B cell (primary cell): ENCODE data around the gene PLA2G6. TPM values are rescaled to one million over a fixed set of nuclear protein-coding genes. Genes with fewer than 3 reads are reported as not detected.

ENCODE experiments used
- ATAC-seq: fragments of 200-7000 bp; cut with Tn5 transposase; one replicate; pipeline ENCODE4 v1.10.0; 2021; ENCODE audit warnings: low read depth, mild to moderate bottlenecking, moderate number of reproducible peaks, moderate library complexity
- CTCF ChIA-PET: fragments of 350-600 bp; sonication (Branson Sonifier 250); formaldehyde crosslinking; loops from one replicate; lab custom pipeline; 2021; ENCODE audit warnings: antibody characterized with exemption, inconsistent platforms; lab: Charles Lee
- POLR2A ChIA-PET: fragments of 350-600 bp; sonication (Branson Sonifier 250); formaldehyde crosslinking; loops from one replicate; lab custom pipeline; 2021; ENCODE audit warnings: antibody characterized with exemption; lab: Charles Lee
- DNase-seq: peaks from one replicate; pipeline ENCODE4 v3.0.0; 2013
- H2AFZ ChIP-seq: 2 replicates; pipeline ENCODE4 v1.6.1; 2012; ENCODE audit warnings: mild to moderate bottlenecking, low read depth, low read length; ENCODE audit not compliant: insufficient read depth, poor library complexity, severe bottlenecking
- H3K27ac ChIP-seq, 2 donors: 1 replicate in 1 of 2; 2 replicates in 1 of 2; pipeline ENCODE4 v1.5.1; 2012 to 2013; ENCODE audit warnings: low read length in 2 of 2, mild to moderate bottlenecking in 2 of 2, moderate library complexity in 1 of 2
- H3K27me3 ChIP-seq, 4 experiments: fragments of 200-600 bp in 1 of 4; sonication (generic) in 1 of 4; replicated peaks in 1 of 4; 1 replicate in 2 of 4; 2 replicates in 2 of 4; pipeline versions ENCODE4 v1.6.1 to v1.7.0; 2013 to 2016; ENCODE audit warnings: low read length in 3 of 4, mild to moderate bottlenecking in 2 of 4, mixed read lengths in 1 of 4, moderate library complexity in 1 of 4; ENCODE audit not compliant: insufficient read depth in 4 of 4, control insufficient read depth in 3 of 4; ENCODE audit errors: control extremely low read depth in 1 of 4
- H3K36me3 ChIP-seq, 2 experiments: replicated peaks in 1 of 2; 1 replicate in 1 of 2; 2 replicates in 1 of 2; pipeline versions ENCODE4 v1.6.1 to v1.7.1; 2013; ENCODE audit warnings: low read length in 1 of 2; ENCODE audit not compliant: insufficient read depth in 2 of 2, control insufficient read depth in 1 of 2; ENCODE audit errors: control extremely low read depth in 1 of 2, extremely low read depth in 1 of 2
- H3K4me1 ChIP-seq, 2 donors: fragments of 200-600 bp in 1 of 2; sonication (generic) in 1 of 2; 1 replicate in 1 of 2; 2 replicates in 1 of 2; pipeline versions ENCODE4 v1.5.1 to v1.6.1; 2013 to 2017; ENCODE audit warnings: low read length in 2 of 2; ENCODE audit not compliant: control insufficient read depth in 2 of 2, insufficient read depth in 2 of 2
- H3K4me2 ChIP-seq: replicated peaks from 2 replicates; pipeline ENCODE3; 2012; ENCODE audit warnings: mild to moderate bottlenecking, low read depth, low read length; ENCODE audit not compliant: poor library complexity, severe bottlenecking
- H3K4me3 ChIP-seq, 5 experiments: fragments of 200-600 bp in 1 of 5; sonication (generic) in 1 of 5; 1 replicate in 3 of 5; 2 replicates in 2 of 5; pipeline versions ENCODE4 v1.5.1 to v1.7.0; 2011 to 2016; ENCODE audit warnings: low read length in 4 of 5, mild to moderate bottlenecking in 4 of 5, low read depth in 2 of 5, control low read depth in 1 of 5, moderate library complexity in 1 of 5; ENCODE audit not compliant: insufficient read depth in 1 of 5; ENCODE audit errors: control extremely low read depth in 1 of 5, extremely low read depth in 1 of 5
- H3K79me2 ChIP-seq: fragments of 200-600 bp; sonication (generic); one replicate; pipeline ENCODE4 v1.6.0; 2016; ENCODE audit warnings: low read length; ENCODE audit not compliant: control insufficient read depth, insufficient read depth
- H3K9ac ChIP-seq: fragments of 200-600 bp; sonication (generic); 2 replicates; pipeline ENCODE4 v1.6.1; 2017; ENCODE audit warnings: mild to moderate bottlenecking, low read length, moderate library complexity
- H3K9me3 ChIP-seq, 3 donors: one replicate each; pipeline versions ENCODE4 v1.6.1 to v1.7.1; 2013; ENCODE audit warnings: low read length in 2 of 3; ENCODE audit not compliant: control insufficient read depth in 2 of 3, insufficient read depth in 1 of 3; ENCODE audit errors: control extremely low read depth in 1 of 3
- H4K20me1 ChIP-seq: 2 replicates; pipeline ENCODE4 v1.6.0; 2012; ENCODE audit warnings: mild to moderate bottlenecking, low read length; ENCODE audit not compliant: insufficient read depth, control insufficient read depth, poor library complexity, severe bottlenecking
- H3K27ac Mint-ChIP-seq: one replicate; pipeline ENCODE4 v1.8.0; 2021; ENCODE audit warnings: mixed read lengths
- H3K27me3 Mint-ChIP-seq: one replicate; pipeline ENCODE4 v1.8.0; 2021; ENCODE audit warnings: mixed read lengths
- H3K4me1 Mint-ChIP-seq: one replicate; pipeline ENCODE4 v1.8.0; 2021; ENCODE audit warnings: mixed read lengths
- H3K4me3 Mint-ChIP-seq: one replicate; pipeline ENCODE4 v1.8.0; 2021; ENCODE audit warnings: mixed read lengths
- H3K9me3 Mint-ChIP-seq: one replicate; pipeline ENCODE4 v1.8.0; 2022; ENCODE audit warnings: mixed read lengths; ENCODE audit not compliant: insufficient read depth
- EZH2 ChIP-seq: IDR thresholded peaks from 2 replicates; pipeline ENCODE4 v1.6.1; 2012; ENCODE audit warnings: borderline replicate concordance, low read depth, mild to moderate bottlenecking, moderate library complexity, low read length; ENCODE audit not compliant: insufficient read depth, poor library complexity, severe bottlenecking
- WGBS: methylation state at CpG from one replicate; pipeline ENCODE4 v1.1.5; 2013; ENCODE audit warnings: missing lambda C conversion rate; ENCODE audit not compliant: insufficient coverage; 5-methylcytosine and 5-hydroxymethylcytosine counted together
- intact Hi-C: fragments of 100-400 bp; cut with micrococcal nuclease; formaldehyde crosslinking; loops from one replicate; pipeline ENCODE4 v1.10.0; 2022
- polyA plus RNA-seq: library from polyadenylated mRNA; depleted of rRNA; stranded (reverse); fragments of >200 nt; gene quantifications from 2 replicates; pipeline ENCODE4 v1.2.3, GENCODE V29; 2012
- total RNA-seq, 2 donors: library from RNA; stranded (reverse); fragments of 120-200 nt in 1 of 2; gene quantifications; 1 replicate in 1 of 2; 2 replicates in 1 of 2; pipeline versions ENCODE4 v1.2.3 to v1.2.4, GENCODE V29; 2013 to 2022
- TF ChIP-seq, protein P1 (sequence below): fragments of 200-600 bp; IDR thresholded peaks from one replicate; pipeline ENCODE4 v1.8.0; 2022; ENCODE audit warnings: antibody characterized with exemption, mild to moderate bottlenecking

The PLA2G6 gene
- total and polyA plus RNA-seq, 2 donors (not counting 1 experiment from before 2014, with no cell fraction given), result 125 to 148 TPM

GRCh38 chr22:38077096-38077495, 104.5 kb downstream of the PLA2G6 start:
- no peak overlapping the region for H3K4me3 Mint-ChIP-seq

DNA sequence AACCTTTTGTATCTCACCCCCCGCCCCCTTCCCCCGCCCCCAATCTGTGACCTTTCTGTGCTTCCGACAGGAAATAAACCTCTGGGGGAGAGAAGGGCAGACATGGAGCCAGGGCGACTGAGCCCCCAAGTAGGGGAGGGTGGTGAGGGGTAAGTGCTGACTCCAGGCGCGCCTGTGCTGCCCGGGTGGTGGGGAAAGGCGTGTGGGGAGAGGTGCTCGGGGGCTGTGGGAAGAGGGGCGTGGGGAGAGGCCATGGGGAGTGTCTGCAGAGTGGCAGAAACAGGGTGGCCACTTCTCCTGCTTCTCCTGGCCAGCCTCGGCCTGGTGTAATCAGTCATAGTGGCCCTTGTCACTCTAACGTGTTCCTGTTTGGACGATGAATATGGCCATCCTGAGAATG, 105.7 kb downstream of the PLA2G6 start:
- no peaks in the 10 kb centered on the region for H3K79me2 ChIP-seq
- ATAC-seq (no peak), DNase-seq (no peak)
- Mint-ChIP-seq H3K27me3 (peaks cover 10% of the 10 kb centered on the region), H3K9me3 (no peaks in the 10 kb centered on the region), H3K4me1 (no peaks in the 10 kb centered on the region), H3K4me3 (no peak overlapping the region), H3K27ac (no peak overlapping the region)
- H2AFZ ChIP-seq, result no peak overlapping the region
- no peaks in the 10 kb centered on the region for H3K9me3 ChIP-seq
- H3K4me3 ChIP-seq, result no peak overlapping the region
- no peaks in the 10 kb centered on the region for H4K20me1 ChIP-seq
- no peak overlapping the region for H3K4me2 ChIP-seq
- TF ChIP-seq, protein P1, sequence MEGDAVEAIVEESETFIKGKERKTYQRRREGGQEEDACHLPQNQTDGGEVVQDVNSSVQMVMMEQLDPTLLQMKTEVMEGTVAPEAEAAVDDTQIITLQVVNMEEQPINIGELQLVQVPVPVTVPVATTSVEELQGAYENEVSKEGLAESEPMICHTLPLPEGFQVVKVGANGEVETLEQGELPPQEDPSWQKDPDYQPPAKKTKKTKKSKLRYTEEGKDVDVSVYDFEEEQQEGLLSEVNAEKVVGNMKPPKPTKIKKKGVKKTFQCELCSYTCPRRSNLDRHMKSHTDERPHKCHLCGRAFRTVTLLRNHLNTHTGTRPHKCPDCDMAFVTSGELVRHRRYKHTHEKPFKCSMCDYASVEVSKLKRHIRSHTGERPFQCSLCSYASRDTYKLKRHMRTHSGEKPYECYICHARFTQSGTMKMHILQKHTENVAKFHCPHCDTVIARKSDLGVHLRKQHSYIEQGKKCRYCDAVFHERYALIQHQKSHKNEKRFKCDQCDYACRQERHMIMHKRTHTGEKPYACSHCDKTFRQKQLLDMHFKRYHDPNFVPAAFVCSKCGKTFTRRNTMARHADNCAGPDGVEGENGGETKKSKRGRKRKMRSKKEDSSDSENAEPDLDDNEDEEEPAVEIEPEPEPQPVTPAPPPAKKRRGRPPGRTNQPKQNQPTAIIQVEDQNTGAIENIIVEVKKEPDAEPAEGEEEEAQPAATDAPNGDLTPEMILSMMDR, result no peak
- no peak for TF ChIP-seq EZH2
- H3K27me3 ChIP-seq, result peaks cover 0 to 8% (median 3%) of the 10 kb centered on the region in 4 experiments
- no peak overlapping the region for H3K27ac ChIP-seq
- peaks cover 0 to 2% of the 10 kb centered on the region in 2 donors for H3K4me1 ChIP-seq
- intact Hi-C loops, result no loop called here
- ChIA-PET CTCF (no interaction called here), POLR2A (no interaction called here)
- WGBS, result over 99% methylated on average over 9 of the region's 13 CpGs
- H3K36me3 ChIP-seq, result peaks cover 0 to 33% of the 10 kb centered on the region in 2 experiments
- no peak overlapping the region for H3K9ac ChIP-seq

More at GRCh38 chr22:38077096-38077495, 104.5 kb downstream of the PLA2G6 start:
- no peak overlapping the region for H3K9ac ChIP-seq
- H3K9me3 Mint-ChIP-seq, result no peaks in the 10 kb centered on the region
- DNase-seq (no peak), ATAC-seq (no peak)
- peaks cover 0 to 15% (median 9%) of the 10 kb centered on the region in 4 experiments for H3K27me3 ChIP-seq
- H2AFZ ChIP-seq, result no peak overlapping the region
- intact Hi-C loops, result no loop called here
- no peak overlapping the region for H3K4me3 ChIP-seq
- H4K20me1 ChIP-seq, result no peaks in the 10 kb centered on the region
- no peaks in the 10 kb centered on the region for H3K79me2 ChIP-seq
- TF ChIP-seq, protein P1, result no peak
- no peak for TF ChIP-seq EZH2
- CTCF ChIA-PET, result no interaction called here
- peaks cover 0 to 23% of the 10 kb centered on the region in 2 experiments for H3K36me3 ChIP-seq
- POLR2A ChIA-PET, result no interaction called here
- H3K4me1 ChIP-seq, result peaks cover 7 to 10% of the 10 kb centered on the region in 2 donors
- H3K27ac ChIP-seq, result no peak overlapping the region
- no peak overlapping the region for H3K27ac Mint-ChIP-seq
- H3K9me3 ChIP-seq, result no peaks in the 10 kb centered on the region
- peaks cover 10% of the 10 kb centered on the region for H3K27me3 Mint-ChIP-seq
- H3K4me1 Mint-ChIP-seq, result peaks cover 5% of the 10 kb centered on the region
- 91% methylated on average over 12 of the region's 12 CpGs for WGBS
- no peak overlapping the region for H3K4me2 ChIP-seq
